ENCODE measurements around the gene PRSS3.

DNA sequence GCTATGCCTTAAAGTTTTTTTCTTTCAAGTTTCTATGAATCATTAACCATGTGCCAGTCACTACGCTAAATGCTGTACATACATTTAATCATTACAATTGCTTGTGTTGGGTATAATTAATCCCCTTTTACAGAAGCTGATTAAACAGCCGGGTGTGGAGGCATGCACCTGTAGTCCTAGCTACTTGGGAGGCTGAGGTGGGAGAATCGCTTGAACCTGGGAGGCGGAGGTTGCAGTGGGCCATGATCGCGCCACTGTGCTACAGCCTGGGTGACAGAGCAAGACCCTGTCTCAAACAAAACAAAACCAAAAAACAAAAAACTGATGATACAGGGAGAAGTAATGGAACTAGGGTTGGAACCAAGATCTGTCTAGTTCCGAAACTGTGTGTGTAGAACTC is 20.4 kb downstream of the PRSS3 start:
- TF ChIP-seq POLR2A (IDR thresholded peaks at IDR 0.05) = no peak
- TF ChIP-seq, protein P1, sequence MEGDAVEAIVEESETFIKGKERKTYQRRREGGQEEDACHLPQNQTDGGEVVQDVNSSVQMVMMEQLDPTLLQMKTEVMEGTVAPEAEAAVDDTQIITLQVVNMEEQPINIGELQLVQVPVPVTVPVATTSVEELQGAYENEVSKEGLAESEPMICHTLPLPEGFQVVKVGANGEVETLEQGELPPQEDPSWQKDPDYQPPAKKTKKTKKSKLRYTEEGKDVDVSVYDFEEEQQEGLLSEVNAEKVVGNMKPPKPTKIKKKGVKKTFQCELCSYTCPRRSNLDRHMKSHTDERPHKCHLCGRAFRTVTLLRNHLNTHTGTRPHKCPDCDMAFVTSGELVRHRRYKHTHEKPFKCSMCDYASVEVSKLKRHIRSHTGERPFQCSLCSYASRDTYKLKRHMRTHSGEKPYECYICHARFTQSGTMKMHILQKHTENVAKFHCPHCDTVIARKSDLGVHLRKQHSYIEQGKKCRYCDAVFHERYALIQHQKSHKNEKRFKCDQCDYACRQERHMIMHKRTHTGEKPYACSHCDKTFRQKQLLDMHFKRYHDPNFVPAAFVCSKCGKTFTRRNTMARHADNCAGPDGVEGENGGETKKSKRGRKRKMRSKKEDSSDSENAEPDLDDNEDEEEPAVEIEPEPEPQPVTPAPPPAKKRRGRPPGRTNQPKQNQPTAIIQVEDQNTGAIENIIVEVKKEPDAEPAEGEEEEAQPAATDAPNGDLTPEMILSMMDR (IDR thresholded peaks at IDR 0.05) = no peak
- TF ChIP-seq POLR2AphosphoS5 (IDR thresholded peaks at IDR 0.05; ENCODE audit: insufficient read depth in 1 of 2, low read depth in 1 of 2) = no peak
